Measurements from ENCODE around the gene TUBA4A.
A peak's percentile ranks its signal among the peaks of the same experiment; 100 is the strongest.
"Not testable (repeated sequence)": the region's sequence is repeated elsewhere in the genome, so short reads cannot be mapped to it uniquely, and the experiment has no call there.

The TUBA4A gene

DNA sequence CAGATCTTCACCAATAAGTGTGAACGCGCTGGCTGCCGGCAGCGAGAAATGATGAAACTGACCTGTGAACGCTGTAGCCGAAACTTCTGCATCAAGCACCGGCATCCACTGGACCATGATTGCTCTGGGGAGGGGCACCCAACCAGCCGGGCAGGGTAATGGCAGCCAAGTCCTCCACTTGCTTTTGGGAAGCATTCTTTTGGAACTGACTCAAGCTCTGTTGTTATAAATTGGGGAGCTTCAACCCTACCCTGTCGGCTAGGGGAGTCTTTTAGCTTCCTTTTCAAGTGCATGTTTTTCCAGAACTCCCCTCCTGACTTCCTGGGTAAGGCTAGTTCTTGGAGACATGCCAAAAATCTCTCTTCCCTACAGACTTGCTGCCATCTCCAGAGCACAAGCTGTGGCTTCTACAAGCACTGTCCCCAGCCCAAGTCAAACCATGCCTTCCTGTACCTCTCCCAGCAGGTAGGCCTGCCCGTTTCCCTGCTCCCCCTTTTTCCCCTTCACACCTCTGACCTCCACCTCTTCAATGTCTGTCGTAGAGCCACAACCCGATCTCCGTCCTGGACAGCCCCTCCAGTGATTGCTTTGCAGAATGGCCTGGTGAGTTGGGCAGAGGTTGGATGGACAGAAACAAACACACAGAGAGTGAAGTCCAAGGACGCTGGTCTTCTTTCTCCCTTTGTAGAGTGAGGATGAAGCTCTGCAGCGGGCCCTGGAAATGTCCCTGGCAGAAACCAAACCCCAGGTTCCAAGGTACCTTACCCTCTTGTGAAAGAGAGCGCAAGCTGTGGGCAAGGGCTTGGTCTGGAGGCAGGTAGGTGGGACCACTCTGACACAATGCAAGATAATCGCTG is 45.6 kb downstream of the TUBA4A start:
- H3K27me3 ChIP-seq (ENCODE audit: control insufficient read depth, insufficient read depth, low read length), result no peaks in the 10 kb centered on the region
- no peak overlapping the region for H3K9ac ChIP-seq (ENCODE audit: low read depth, low read length)
- 0 out of 2 replicates have a peak, but pooled peaks cover 5% of the 10 kb centered on the region for H3K4me1 ChIP-seq (ENCODE audit: control insufficient read depth, insufficient read depth, low read length)
- H3K27ac ChIP-seq (ENCODE audit: low read depth, low read length), result no peak overlapping the region
- no peak overlapping the region for H3K4me3 ChIP-seq (ENCODE audit: low read depth, low read length)
- H3K9me3 ChIP-seq (ENCODE audit: control insufficient read depth, insufficient read depth, low read length), result no peaks in the 10 kb centered on the region
- H3K36me3 ChIP-seq (ENCODE audit: control insufficient read depth, insufficient read depth, low read length), result peaks cover 47% of the 10 kb centered on the region

- Histone ChIP-seq H3K9me3 (ENCODE audit: control insufficient read depth, insufficient read depth, low read length) (no peaks in the 10 kb centered on the region), H3K4me3 (ENCODE audit: low read depth, low read length) (peak overlapping the region; percentile 72), H3K27me3 (ENCODE audit: control insufficient read depth, insufficient read depth, low read length) (no peaks in the 10 kb centered on the region), H3K27ac (ENCODE audit: low read depth, low read length) (peak overlapping the region; percentile 91), H3K36me3 (ENCODE audit: control insufficient read depth, insufficient read depth, low read length) (peaks cover 40% of the 10 kb centered on the region), H3K4me1 (ENCODE audit: control insufficient read depth, insufficient read depth, low read length) (0 out of 2 replicates have a peak, but pooled peaks cover 5% of the 10 kb centered on the region), H3K9ac (ENCODE audit: low read depth, low read length) (no peak overlapping the region)
Observed at GRCh38 chr2:219207134-219207883, 46.4 kb downstream of the TUBA4A start.

GRCh38 chr2:219206328-219207133 is 47.2 kb downstream of the TUBA4A start, which contains the start of gene ZFAND2B:
TSS of gene ZFAND2B (plus strand) at chr2:219206782. CDS start at chr2:219206988, 206 bp downstream.
- Histone ChIP-seq H3K9me3 (ENCODE audit: control insufficient read depth, insufficient read depth, low read length) (no peaks in the 10 kb centered on the region), H3K9ac (ENCODE audit: low read depth, low read length) (peak within 1 kb of the TSS; percentile 47), H3K27me3 (ENCODE audit: control insufficient read depth, insufficient read depth, low read length) (no peaks in the 10 kb centered on the region), H3K4me1 (ENCODE audit: control insufficient read depth, insufficient read depth, low read length) (0 out of 2 replicates have a peak, but pooled peaks cover 5% of the 10 kb centered on the region), H3K27ac (ENCODE audit: low read depth, low read length) (peak within 1 kb of the TSS; percentile 91), H3K36me3 (ENCODE audit: control insufficient read depth, insufficient read depth, low read length) (peaks cover 36% of the 10 kb centered on the region), H3K4me3 (ENCODE audit: low read depth, low read length) (peak within 1 kb of the TSS; percentile 72)

GRCh38 chr2:219205981-219206327 is 47.8 kb downstream of the TUBA4A start:
- H3K4me1 ChIP-seq (ENCODE audit: control insufficient read depth, insufficient read depth, low read length), result 0 out of 2 replicates have a peak, but pooled peaks cover 5% of the 10 kb centered on the region
- peak overlapping the region; percentile 72 for H3K4me3 ChIP-seq (ENCODE audit: low read depth, low read length)
- H3K27ac ChIP-seq (ENCODE audit: low read depth, low read length), result no peak overlapping the region
- peaks cover 32% of the 10 kb centered on the region for H3K36me3 ChIP-seq (ENCODE audit: control insufficient read depth, insufficient read depth, low read length)
- peak overlapping the region; percentile 47; the same call in 1 of the 2 replicates for H3K9ac ChIP-seq (ENCODE audit: low read depth, low read length)
- H3K9me3 ChIP-seq (ENCODE audit: control insufficient read depth, insufficient read depth, low read length), result no peaks in the 10 kb centered on the region
- H3K27me3 ChIP-seq (ENCODE audit: control insufficient read depth, insufficient read depth, low read length), result no peaks in the 10 kb centered on the region

- Histone ChIP-seq H3K27me3 (ENCODE audit: control insufficient read depth, insufficient read depth, low read length) (no peaks in the 10 kb centered on the region), H3K9me3 (ENCODE audit: control insufficient read depth, insufficient read depth, low read length) (no peaks in the 10 kb centered on the region), H3K4me3 (ENCODE audit: low read depth, low read length) (no peak overlapping the region), H3K27ac (ENCODE audit: low read depth, low read length) (no peak overlapping the region), H3K4me1 (ENCODE audit: control insufficient read depth, insufficient read depth, low read length) (0 out of 2 replicates have a peak, but pooled peaks cover 5% of the 10 kb centered on the region), H3K36me3 (ENCODE audit: control insufficient read depth, insufficient read depth, low read length) (peaks cover 24% of the 10 kb centered on the region), H3K9ac (ENCODE audit: low read depth, low read length) (no peak overlapping the region)
Observed at GRCh38 chr2:219205165-219205538, 48.6 kb downstream of the TUBA4A start.

DNA sequence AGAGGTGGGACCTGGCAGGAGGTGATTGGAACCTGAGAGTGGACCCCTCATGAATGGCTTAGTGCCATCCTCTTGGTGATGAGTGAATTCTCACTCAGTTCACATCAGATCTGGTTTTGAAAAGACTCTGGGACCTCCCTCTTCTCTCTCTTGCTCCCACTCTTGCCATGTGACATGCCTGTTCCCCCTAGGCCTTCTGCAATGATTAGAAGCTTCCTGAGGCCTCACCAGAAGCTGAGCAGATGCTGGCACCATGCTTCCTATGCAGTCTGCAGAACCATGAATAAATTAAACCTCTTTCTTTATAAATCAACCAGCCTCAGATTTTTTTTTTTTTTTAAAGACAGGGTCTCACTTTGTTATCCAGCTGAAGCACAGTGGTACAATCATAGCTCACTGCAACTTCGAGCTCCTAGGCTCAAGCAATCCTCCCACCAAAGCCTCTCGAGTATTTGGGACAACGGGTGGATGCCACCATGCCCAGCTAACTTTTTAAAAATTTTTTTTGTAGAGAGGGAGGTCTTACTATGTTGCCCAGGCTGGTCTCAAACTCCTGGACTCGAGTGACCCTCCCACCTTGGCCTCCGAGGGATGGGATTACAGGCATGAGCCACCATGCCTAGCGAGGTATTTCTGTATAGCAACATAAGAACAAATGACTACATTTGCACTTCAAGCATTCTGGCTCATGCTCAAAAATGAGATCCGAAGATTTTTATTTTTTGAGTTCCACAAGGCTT is 49.1 kb downstream of the TUBA4A start:
- H3K36me3 ChIP-seq (ENCODE audit: control insufficient read depth, insufficient read depth, low read length), result peaks cover 19% of the 10 kb centered on the region

DNA sequence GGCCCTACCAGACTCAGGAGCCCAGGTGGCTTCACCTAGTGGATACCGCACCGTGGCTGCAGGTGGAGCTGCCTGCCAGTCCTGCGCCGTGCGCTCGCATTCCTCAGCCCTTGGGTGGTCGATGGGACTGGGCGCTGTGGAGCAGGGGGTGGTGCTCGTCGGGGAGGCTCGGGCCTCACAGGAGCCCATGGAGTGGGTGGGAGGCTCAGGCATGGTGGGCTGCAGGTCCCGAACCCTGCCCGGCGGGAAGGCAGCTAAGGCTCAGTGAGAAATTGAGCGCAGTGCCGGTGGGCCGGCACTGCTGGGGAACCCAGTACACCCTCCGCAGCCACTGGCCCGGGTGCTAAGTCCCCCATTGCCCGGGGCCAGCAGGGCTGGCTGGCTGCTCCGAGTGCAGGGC is 52.4 kb downstream of the TUBA4A start:
- H3K9me3 ChIP-seq (ENCODE audit: control insufficient read depth, insufficient read depth, low read length); H3K4me1 ChIP-seq (ENCODE audit: control insufficient read depth, insufficient read depth, low read length); H3K27me3 ChIP-seq (ENCODE audit: control insufficient read depth, insufficient read depth, low read length); H3K4me3 ChIP-seq (ENCODE audit: low read depth, low read length); H3K27ac ChIP-seq (ENCODE audit: low read depth, low read length); H3K9ac ChIP-seq (ENCODE audit: low read depth, low read length); H3K36me3 ChIP-seq (ENCODE audit: control insufficient read depth, insufficient read depth, low read length): not testable (repeated sequence)

More for the DNA sequence above, 49.1 kb downstream of the TUBA4A start:
- no peak overlapping the region for H3K9ac ChIP-seq (ENCODE audit: low read depth, low read length)
- no peak overlapping the region for H3K4me3 ChIP-seq (ENCODE audit: low read depth, low read length)
- H3K4me1 ChIP-seq (ENCODE audit: control insufficient read depth, insufficient read depth, low read length), result 0 out of 2 replicates have a peak, but pooled peaks cover 5% of the 10 kb centered on the region
- no peaks in the 10 kb centered on the region for H3K9me3 ChIP-seq (ENCODE audit: control insufficient read depth, insufficient read depth, low read length)
- no peaks in the 10 kb centered on the region for H3K27me3 ChIP-seq (ENCODE audit: control insufficient read depth, insufficient read depth, low read length)
- H3K27ac ChIP-seq (ENCODE audit: low read depth, low read length), result no peak overlapping the region

- H3K4me1 ChIP-seq (ENCODE audit: control insufficient read depth, insufficient read depth, low read length); H3K36me3 ChIP-seq (ENCODE audit: control insufficient read depth, insufficient read depth, low read length); H3K27ac ChIP-seq (ENCODE audit: low read depth, low read length); H3K4me3 ChIP-seq (ENCODE audit: low read depth, low read length); H3K9ac ChIP-seq (ENCODE audit: low read depth, low read length); H3K9me3 ChIP-seq (ENCODE audit: control insufficient read depth, insufficient read depth, low read length); H3K27me3 ChIP-seq (ENCODE audit: control insufficient read depth, insufficient read depth, low read length): not testable (repeated sequence)
Observed at GRCh38 chr2:219200502-219201326, 53.0 kb downstream of the TUBA4A start.
